Neural progenitor cell (in vitro differentiated cells): ENCODE data around the gene SEC14L3.

ENCODE experiments used
- EZH2 ChIP-seq: fragments of 200-600 bp; sonication (generic); IDR thresholded peaks from 2 replicates; pipeline ENCODE4 v1.6.1; 2017; ENCODE audit warnings: antibody characterized with exemption, mild to moderate bottlenecking, moderate library complexity
- TF ChIP-seq, protein P1 (sequence below): fragments of 200-600 bp; sonication (generic); IDR thresholded peaks from 2 replicates; pipeline ENCODE4 v1.5.1; 2017; ENCODE audit warnings: antibody characterized with exemption, mild to moderate bottlenecking

DNA sequence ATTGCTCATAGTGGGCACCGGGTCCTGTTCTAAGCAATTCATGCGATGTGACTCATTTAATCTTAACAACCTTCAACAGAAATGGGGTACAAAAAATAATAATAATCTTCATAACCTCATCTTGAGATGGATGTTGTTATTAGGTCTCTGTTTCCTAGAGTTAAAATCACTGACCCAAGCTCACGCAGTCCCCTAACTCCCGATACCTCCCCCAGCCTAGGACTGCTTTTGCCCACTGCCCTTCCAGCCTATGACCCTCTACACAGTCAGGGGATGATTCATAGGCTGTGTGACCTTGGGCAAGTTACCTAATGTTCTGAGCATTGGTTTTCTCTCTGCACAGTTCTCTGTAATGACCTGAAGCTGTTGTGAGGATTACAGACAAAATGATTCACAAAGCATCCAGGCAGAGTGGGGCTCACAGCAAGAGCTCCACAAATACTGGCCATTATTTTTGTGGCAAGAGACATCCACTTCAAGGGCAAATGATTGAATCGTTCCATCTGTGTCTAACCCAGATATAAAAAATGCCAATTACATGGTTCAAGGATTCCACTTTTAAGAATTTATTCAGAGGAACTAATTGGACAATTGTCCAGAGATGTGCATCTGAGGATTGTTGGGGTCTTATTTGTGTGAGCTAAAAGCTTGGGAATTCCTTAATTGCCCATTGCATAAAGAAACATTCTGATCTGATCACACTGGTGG lies 26.2 kb downstream of the SEC14L3 start:
- TF ChIP-seq, protein P1, sequence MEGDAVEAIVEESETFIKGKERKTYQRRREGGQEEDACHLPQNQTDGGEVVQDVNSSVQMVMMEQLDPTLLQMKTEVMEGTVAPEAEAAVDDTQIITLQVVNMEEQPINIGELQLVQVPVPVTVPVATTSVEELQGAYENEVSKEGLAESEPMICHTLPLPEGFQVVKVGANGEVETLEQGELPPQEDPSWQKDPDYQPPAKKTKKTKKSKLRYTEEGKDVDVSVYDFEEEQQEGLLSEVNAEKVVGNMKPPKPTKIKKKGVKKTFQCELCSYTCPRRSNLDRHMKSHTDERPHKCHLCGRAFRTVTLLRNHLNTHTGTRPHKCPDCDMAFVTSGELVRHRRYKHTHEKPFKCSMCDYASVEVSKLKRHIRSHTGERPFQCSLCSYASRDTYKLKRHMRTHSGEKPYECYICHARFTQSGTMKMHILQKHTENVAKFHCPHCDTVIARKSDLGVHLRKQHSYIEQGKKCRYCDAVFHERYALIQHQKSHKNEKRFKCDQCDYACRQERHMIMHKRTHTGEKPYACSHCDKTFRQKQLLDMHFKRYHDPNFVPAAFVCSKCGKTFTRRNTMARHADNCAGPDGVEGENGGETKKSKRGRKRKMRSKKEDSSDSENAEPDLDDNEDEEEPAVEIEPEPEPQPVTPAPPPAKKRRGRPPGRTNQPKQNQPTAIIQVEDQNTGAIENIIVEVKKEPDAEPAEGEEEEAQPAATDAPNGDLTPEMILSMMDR, result no peak
- no peak for TF ChIP-seq EZH2
